Astrocyte of the cerebellum (primary cell): ENCODE data around the gene SPATA13.

Experiments
- DNase-seq: peaks from one replicate; pipeline ENCODE4 v3.0.0-alpha.2; 2011; ENCODE audit warnings: low read depth
- H3K4me3 ChIP-seq: 2 replicates; pipeline ENCODE4 v1.5.1; 2011; ENCODE audit warnings: mild to moderate bottlenecking, low read depth, low read length, moderate library complexity
- CTCF ChIP-seq: IDR thresholded peaks from 2 replicates; pipeline ENCODE4 v1.5.1; 2012; ENCODE audit warnings: low read length, low read depth, moderate library complexity, mild to moderate bottlenecking; ENCODE audit errors: missing control alignments
- in situ Hi-C: cut with HindIII; loops from 2 replicates; pipeline ENCODE4 v1.10.0; 2017; ENCODE audit warnings: low sequenced_read_pairs

Gene SPATA13

GRCh38 chr13:24234200-24234915, 73.8 kb downstream of the SPATA13 start:
- no peak for DNase-seq
- H3K4me3 ChIP-seq: no peak overlapping the region
- TF ChIP-seq CTCF: no peak
- in situ Hi-C loops: no loop called here

- no peak overlapping the region for H3K4me3 ChIP-seq
- TF ChIP-seq CTCF: no peak
- in situ Hi-C loops: no loop called here
- DNase-seq: no peak
These were observed 76.8 kb downstream of the SPATA13 start for GRCh38 chr13:24237356-24237755.

- no peak overlapping the region for H3K4me3 ChIP-seq
- no peak for TF ChIP-seq CTCF
- no peak for DNase-seq
- in situ Hi-C loops: no loop called here
These were observed 80.8 kb downstream of the SPATA13 start for GRCh38 chr13:24241336-24241735.

GRCh38 chr13:24242100-24242499, 81.6 kb downstream of the SPATA13 start:
- no peak for DNase-seq
- in situ Hi-C loops: no loop called here
- no peak overlapping the region for H3K4me3 ChIP-seq
- no peak for TF ChIP-seq CTCF

GRCh38 chr13:24243302-24243701, 82.8 kb downstream of the SPATA13 start:
- no peak for TF ChIP-seq CTCF
- no peak for DNase-seq
- H3K4me3 ChIP-seq: no peak overlapping the region
- in situ Hi-C loops: no loop called here

GRCh38 chr13:24244802-24245201, 84.3 kb downstream of the SPATA13 start:
- H3K4me3 ChIP-seq: no peak overlapping the region
- DNase-seq: no peak
- no peak for TF ChIP-seq CTCF
- in situ Hi-C loops: no loop called here

- TF ChIP-seq CTCF: no peak
- in situ Hi-C loops: no loop called here
These were observed 86.5 kb downstream of the SPATA13 start for GRCh38 chr13:24247016-24247415.

More at GRCh38 chr13:24247016-24247415, 86.5 kb downstream of the SPATA13 start:
- H3K4me3 ChIP-seq: no peak overlapping the region
- no peak for DNase-seq
